HG02759 (cell line): ENCODE results near the gene FHIT.

ENCODE experiments used
- ATAC-seq: cut with Tn5 transposase; IDR thresholded peaks from one replicate; pipeline ENCODE4 v1.9.1; 2021; ENCODE audit warnings: mild to moderate bottlenecking, moderate library complexity; ENCODE audit not compliant: unreplicated experiment

Gene FHIT

DNA sequence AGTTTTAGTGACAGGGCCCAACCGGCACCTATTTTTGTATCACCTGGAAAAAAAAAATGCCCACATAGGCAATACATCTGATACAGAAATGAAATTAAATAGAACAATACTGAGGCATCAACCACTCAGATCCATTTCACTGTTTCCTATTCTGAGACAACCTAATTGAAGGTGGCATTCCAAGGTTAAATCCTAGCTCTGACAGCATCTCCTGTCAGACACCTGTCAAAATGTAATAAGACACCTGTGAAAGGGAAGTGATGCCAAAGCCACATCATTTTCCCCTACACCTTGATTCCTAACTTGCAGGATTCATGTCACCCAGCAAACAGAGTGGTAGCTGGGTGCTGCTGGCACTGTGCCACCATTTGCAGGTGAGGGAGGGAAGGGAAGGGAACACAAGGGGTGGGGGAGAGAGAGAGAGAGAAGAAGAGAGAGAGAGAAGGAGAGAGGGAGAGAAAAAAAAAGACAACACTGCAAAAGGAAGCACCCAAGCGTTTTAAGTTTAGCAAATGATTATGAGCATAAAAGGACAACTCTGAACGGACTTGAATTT lies 1156.8 kb downstream of the FHIT start:
- no peak for ATAC-seq

DNA sequence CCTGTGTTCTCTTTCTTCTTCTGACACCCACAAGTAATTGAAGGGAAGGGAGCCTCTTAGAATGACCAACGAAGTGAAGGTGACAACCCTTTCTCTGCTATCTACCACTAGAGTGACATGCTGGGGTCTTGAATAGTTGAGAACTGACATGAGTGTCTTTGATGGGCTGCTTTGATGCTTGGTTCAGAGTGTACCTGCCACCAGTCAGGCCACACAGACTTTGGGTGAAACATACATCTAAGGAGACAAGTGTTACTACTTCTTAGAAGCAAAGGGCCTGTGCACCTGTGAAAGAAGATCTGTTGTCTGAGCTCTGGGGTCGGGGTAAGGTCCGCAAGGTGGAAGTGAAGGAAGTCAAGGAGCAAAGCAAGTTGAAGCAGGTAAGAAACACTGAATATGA lies 1160.7 kb downstream of the FHIT start:
- no peak for ATAC-seq

DNA sequence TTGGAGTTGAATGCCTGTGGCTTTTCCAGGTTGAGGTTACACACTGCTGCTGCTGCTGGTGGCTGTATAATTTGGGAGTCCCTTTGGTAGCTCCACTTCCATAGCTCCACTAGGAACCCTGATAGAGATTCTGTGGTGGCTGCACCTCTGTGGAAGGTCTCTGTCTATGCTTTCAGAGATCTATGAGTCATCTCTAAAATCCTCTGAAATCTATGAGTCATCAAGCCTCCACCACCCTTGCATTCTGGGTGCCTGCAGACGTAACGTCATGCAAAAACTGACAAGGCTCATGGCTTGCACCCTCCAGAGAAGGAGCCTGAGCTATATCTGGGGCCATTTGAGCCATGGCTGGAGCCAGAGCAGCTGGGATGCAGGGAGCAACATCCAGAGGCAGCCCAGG lies 1164.4 kb downstream of the FHIT start:
- ATAC-seq, result peak; percentile 79

DNA sequence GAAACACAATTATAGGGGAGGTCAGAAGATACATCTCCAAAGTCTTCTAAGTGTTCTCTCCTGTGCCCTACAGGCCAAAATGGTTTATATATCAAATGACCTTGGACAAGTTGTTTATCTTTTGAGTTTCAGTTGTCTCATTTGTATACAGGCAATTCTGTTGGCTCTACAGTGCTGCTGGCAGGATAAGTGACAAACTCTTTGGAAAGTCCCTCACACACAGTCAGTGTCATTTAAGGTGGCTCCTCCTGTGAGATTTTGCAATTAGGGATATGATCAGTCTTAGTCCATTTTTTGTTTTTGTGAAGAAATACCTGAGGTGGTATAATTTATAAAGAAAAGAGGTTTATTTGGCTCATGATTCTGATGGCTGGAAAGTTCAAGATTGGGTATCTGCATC lies 1165.6 kb downstream of the FHIT start:
- ATAC-seq, result no peak

DNA sequence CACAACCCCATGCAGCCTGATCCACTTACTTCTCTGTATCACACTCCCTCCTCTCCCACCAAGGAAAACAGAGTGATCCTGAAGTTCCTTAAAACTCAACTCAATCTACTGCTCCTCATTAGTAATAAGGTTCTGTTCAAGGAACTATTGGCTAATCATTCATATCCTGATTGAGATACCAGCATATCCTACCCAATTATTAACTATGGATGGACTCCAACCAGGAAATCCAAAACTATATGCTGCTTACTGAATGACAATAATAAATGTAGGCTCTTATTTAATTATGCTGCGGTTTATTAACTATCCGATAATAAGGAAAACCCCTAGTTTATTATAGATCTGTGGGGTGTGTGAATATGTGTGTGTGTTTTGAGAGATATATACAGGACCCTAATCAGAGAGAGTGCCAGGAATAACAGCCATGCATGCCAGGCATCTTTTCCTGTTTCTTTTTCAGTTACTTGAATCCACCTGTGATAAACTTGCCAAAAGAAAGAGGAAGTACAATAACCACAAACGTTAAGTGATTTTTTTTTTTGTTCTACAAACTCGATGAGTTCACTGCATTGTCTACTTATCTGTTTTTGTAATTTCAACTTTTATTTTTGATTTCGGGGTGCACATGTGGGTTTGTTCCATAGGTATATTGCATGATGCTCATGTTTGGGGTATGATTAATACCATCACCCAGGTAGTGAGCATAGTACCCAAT lies 1169.7 kb downstream of the FHIT start:
- ATAC-seq, result peak; percentile 65

DNA sequence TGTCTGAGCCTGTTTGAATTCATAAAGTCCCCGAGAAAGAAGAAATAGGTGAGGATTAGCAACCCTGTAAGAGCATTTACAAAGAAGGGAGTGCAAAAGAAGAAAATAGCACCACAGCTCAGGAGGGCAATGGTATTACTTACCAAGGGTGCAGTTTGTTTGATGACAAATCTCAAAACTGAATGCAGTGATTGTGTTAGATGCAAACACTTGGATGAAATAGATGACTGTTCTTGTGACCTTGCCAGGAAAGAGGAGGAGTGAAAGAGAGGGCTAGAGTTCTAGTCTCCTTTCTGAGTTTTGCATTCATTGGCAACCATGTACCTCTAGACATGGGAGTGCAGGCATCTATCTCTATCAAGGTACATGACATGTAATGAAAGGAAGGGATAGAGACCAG lies 1170.6 kb downstream of the FHIT start:
- ATAC-seq, result no peak

DNA sequence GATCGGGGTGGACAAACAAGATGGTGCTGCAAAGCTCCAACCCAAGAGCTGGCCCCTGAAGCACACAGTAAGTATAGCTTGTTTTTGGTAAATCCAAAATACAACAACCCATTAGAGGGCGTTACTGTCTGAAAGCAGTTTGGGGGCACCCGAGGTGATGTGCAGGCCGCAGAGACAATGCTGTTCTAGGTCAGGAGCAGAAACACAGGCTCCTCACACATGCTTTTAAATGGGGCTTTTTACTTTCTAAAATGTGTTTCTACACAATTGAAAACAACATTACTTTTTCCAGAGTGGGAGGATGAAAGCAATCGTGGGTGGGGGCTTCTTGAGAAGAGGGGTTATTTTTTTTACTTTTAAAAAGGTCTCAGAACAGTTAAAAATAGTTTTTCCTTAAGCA lies 1172.2 kb downstream of the FHIT start:
- no peak for ATAC-seq

DNA sequence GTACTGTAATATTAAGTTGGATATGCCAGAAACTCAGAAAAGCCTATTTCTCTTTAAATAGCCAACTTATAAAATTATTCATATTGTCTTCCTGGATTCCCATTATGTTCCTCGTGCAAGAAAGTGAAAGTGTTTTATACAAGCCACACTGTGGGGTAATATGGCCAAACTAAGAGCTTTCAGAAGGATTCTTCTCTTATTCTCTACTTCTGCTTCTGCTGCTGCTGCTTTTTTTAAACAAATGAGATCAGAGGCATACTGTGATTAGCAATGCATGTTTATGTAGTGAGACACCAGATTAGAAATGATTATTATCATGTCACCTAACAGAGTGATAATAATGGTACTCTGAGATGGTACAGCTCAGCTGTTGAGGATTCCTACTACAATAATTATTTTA lies 1174.9 kb downstream of the FHIT start:
- ATAC-seq, result no peak

DNA sequence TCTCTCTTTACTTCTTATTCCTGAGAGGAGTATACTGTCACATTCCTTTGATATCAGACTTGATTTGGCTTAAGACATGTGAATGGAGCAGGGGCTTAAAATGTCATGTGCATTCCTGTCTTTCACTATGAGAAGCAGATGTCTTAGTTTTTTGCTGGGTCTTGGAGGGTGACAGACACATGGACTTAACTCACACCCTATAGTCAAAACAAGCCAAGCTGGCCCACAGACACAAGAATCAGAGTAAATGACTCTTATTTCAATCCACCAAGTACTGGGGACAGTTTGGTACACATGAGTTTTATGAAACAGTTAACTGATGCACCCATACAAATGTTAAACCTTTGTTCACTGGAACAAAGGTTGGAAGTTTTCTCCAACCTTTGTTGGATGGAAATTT lies 1177.3 kb downstream of the FHIT start:
- no peak for ATAC-seq

DNA sequence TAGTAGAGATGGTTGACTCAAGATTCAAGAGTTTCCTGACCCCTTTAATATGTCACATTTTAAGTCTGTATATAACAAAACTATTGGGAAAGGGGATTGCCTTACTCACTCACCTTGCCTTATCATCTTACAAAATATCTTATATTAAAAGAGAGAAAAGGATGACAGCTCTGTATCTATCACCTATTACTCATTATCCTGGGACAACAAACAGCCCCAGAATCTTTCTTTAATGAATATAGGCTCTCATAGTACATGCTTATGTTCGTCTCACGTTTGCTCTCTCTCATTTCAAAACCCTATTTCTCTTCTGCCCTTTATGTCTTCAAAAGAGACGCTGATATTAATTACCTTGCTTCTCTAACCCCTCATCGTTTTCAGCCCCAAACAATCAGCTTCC lies 1178.0 kb downstream of the FHIT start:
- ATAC-seq, result no peak

DNA sequence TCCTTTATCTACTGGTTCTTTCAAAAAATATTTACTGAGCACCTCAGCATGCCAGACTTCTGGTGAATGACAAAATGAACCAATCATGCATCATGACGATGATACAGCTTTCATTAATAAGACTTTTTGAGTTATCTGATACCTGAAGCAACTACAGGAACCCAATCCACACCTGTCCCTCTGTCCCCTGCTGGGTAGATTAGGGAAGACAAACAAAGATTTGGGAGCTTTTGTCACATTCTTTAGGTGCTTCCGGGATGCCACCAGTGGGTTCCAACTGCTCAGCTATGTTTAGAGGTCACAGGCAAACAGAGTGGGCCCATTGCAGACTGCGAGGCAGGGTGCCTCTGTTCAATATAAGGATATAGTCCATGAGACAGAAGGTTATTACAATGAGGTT lies 1180.9 kb downstream of the FHIT start:
- ATAC-seq, result no peak

DNA sequence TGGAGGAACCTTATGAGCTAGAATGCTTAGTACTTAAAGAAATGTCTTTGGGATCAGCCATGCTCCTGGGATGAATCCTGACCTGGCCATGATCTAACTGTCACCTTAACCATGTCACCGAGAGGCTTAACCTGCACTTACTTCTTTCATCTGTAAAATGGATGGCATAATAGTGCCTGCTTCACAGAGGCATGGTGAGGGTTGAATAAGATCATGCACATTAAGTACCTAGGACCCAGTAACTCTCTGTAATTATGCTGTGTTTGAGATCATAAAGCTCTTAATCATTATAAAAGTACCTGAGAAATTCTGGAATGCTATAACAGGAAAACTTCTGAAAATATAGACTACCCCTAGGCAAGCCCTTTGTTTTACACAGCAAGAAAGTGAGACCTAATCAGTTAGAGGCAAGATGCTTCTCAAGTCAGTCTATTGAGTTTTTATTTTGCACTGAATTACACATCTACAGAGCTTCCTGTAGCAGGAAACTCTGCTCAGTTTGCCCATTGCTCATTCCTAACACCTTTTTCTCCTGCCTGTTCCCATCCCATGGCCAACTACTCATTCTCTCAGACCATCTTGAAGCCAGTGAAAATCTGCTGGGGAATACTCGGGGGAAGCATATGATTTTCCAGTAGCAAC lies 1185.9 kb downstream of the FHIT start:
- ATAC-seq, result no peak

DNA sequence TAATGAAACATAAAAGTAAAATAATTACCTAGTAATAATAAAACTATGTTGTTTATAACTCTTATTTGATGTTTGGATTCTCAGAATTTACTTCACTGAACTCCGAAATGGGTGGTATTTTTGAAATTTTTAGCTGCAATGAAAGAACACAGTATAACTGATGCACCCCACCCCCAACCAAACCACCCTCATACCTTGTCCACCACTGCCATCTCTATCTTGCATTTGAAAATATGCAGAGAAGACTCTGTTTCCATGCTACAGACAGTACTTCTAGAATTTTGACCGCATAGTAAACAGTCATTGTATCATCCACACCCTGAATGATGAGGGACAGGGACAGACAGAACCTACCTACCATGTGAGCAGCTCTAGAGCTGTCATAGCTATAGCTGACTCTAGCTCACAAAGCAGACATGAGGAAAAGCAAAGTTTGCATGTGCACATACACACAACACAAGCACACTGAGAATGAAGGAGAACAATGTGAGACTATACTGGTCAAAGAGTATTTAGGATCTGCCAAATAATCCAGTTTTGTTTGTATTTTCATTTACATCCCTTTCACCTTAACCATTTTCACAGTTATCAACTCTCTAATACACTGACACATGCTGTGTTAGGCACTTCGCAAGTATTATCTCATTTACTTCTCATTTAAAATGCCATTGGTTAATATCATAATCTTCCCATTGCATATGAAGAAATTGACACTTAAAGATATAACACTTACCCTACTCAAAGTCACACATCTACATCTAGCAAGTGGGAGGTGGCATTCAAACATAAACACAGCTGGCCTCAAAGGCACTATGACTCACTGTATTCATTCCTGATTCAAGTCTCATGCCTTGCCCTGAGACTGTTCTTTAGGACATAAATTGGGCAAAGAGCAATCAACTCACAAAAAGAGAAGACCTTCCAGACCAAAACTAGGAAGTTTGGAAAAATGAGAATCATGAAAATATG lies 1186.8 kb downstream of the FHIT start:
- no peak for ATAC-seq

DNA sequence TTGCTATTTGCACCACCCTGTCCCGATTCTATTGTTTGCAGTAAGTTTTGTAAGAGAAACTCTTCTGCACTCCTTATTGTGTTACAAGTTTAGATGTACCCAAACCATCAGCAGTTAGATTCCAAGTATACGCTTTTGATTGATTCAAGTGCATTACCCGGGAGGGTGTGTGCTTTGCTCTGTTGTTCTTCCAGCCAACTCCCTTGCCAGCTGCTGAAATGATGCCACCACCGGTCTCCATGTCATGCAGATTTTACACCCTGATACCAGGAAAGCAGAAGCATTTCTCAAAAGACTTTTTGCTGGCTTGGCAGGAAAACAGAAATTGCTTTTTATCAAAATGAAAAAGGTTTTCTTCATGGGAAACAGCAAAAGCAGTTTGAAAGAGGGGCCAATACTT lies 1194.8 kb downstream of the FHIT start:
- ATAC-seq, result no peak

DNA sequence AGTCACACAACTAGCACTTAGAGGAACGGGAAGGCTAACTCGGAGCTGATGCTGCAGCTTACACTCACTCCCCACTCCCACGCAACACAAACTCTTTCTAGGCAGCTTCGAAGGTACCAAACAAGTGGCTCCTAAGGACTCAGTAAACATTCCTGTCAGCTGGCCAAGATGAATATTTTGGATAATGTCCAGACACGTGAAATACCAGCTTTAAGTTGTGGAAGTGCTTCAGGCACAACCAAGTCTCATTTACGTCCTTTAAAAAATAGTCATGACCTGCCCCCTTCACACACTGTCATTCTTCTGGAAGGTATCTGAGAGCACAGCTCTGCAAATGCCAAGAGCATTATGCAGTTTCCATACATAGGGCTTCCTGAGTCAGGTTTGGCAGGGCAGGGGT lies 1195.5 kb downstream of the FHIT start:
- no peak for ATAC-seq

DNA sequence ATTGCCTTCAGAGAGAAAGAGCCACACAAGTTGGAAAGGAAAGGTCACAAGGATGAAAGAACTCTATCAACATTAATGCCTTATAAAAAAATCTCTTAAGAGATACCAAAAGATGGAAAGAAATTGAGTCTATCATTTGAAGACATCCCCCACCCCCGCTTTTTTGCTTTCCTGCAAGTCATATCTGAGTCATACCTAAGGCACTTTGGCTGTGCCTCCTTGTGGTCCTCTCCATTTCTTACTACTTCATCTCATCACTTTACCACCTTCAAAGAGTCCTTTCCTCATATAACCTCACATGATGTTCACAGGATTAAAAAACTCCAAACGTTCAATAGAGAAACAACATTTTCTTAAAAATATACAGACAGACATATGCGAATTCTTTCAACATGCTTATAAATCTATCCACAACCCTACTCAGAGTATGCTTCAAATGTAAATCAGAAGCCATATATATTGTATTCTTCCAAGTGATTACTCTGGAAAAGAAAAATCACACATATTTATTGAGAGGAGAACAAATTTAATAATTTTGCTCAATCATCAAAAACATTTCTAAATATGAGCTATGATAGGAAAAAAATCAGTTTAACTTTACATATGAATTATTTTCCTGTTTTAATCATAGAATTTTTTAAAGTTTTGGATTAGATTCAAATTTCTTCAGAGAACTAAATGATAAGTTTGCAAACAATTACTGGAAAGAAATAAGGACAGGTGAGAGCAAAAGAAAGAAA lies 1197.6 kb downstream of the FHIT start:
- ATAC-seq, result no peak

DNA sequence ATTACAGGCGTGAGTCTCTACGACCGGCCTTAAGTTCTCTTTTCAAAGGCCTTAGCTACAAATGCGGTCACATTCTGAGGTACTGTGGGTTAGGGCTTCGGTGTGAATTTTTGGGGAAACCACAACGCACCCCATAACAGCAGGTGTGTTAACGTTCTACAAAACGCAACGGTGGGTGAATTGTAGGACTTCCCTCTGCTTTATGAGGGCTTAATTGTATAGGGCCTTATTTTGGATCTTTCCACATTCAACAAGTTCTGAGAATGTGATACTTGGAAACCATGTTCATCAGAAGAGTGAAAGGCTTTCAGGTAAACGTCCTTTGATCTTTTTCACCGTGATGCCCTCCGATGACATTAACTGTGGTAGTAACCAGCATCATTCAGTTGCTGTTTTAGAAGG lies 1202.8 kb downstream of the FHIT start:
- no peak for ATAC-seq

DNA sequence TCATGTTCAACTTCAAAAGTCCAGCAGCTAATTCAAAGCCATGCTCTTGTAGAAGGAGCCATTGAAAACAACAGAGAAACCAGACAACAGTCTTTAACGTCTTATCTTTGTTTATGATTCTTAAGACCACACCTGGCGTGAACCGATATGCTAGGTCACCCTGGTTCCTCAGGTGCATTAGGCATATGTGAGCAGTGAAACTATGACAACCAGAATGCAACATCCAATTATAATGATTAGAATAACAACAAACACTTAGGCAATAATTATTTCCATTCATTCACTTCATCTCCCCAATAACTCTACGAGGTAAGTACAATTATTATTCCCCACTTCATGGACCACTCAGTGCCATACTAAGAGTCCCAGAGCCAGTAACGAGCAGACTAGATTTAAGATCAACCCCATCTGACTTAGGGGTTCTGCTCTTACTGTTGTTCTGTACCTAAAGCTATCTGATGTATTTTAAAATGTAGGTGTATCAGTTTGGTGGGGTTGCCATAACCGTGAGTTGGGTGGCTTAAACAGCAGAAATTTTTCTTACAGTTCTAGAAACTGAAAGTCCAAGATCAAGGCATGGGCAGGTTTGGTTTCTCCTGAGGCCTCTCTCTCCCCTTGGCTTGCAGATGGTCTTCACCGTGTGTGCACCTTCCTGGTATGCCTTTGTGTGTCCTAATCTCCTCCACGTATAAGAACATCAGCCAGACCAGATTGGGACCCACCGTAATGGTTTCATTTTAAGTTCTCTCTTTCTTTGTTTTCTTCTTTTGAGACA lies 1203.6 kb downstream of the FHIT start:
- no peak for ATAC-seq

DNA sequence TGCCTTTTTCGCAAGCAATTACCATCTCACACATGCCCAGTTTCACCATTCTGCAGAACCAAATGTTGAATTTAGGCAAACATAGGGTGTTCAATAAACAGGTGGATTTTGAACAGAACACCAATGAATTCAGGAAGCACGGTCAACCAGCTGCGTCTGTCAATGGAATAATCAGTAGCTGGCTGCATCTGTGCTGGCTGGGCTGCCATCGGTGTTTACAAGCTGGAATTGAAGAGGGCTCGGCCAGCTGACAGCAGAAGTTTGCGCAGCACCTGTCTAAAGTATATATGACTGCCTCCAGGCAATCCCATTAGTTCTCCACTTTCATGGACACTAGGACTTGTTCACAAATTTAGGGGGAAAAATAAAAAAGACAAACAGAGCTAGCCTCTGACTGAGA lies 1205.0 kb downstream of the FHIT start:
- no peak for ATAC-seq

DNA sequence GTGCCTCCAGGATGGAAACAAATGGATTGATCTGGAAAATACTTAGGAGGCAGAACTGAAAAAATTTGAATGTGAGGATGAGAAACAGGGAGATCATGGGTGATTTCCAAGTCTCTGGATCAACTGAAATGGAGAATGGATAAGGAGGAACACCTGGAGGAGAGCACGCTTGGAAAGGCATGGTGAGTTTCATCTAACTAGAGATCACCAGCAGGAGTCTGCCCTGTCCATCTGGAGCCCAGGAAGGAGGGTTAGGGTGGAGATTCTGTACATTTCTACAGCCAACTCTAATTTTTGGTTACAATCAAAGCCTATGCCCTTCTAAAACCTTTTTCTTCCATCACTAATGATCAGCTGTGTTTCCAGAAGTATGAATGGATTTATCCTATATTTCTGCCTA lies 1205.6 kb downstream of the FHIT start:
- no peak for ATAC-seq
